GM21529 (cell line): ENCODE measurements around the gene FABP6.
"Not testable (repeated sequence)": the region's sequence is repeated elsewhere in the genome, so short reads cannot be mapped to it uniquely, and the experiment has no call there.

ENCODE experiments used
- ATAC-seq: cut with Tn5 transposase; IDR thresholded peaks from one replicate; pipeline ENCODE4 v1.9.1; 2021; ENCODE audit not compliant: unreplicated experiment

FABP6 gene

GRCh38 chr5:160229190-160229742 lies at the start of gene FABP6:
Gene FABP6, plus strand, starts transcription at chr5:160229506. Its CDS starts 52 bp downstream, at chr5:160229558.
- ATAC-seq: no peak

GRCh38 chr5:160180931-160181330 lies 48.4 kb upstream of the FABP6 start:
- no peak for ATAC-seq

GRCh38 chr5:160181965-160182622 lies 47.2 kb upstream of the FABP6 start:
- no peak for ATAC-seq

GRCh38 chr5:160183075-160183474 lies 46.2 kb upstream of the FABP6 start:
- no peak for ATAC-seq

GRCh38 chr5:160185626-160186360 lies 43.5 kb upstream of the FABP6 start:
- ATAC-seq: no peak

- no peak for ATAC-seq
These were observed 42.8 kb upstream of the FABP6 start for GRCh38 chr5:160186480-160186879.

GRCh38 chr5:160187091-160187490 lies 42.2 kb upstream of the FABP6 start:
- ATAC-seq: no peak

- no peak for ATAC-seq
These were observed 40.9 kb upstream of the FABP6 start for GRCh38 chr5:160188141-160189015.

- no peak for ATAC-seq
These were observed 36.9 kb upstream of the FABP6 start for GRCh38 chr5:160192424-160192823.

GRCh38 chr5:160193076-160193475 lies 36.2 kb upstream of the FABP6 start:
- ATAC-seq: not testable (repeated sequence)

GRCh38 chr5:160193790-160194189 lies 35.5 kb upstream of the FABP6 start:
- not testable (repeated sequence) for ATAC-seq

GRCh38 chr5:160197341-160198144 lies 31.8 kb upstream of the FABP6 start:
- no peak for ATAC-seq

GRCh38 chr5:160198146-160198545 lies 31.2 kb upstream of the FABP6 start:
- ATAC-seq: no peak

- no peak for ATAC-seq
These were observed 30.4 kb upstream of the FABP6 start for GRCh38 chr5:160198841-160199409.

GRCh38 chr5:160199410-160199911 lies 29.8 kb upstream of the FABP6 start:
- peak; percentile 97 for ATAC-seq

GRCh38 chr5:160207061-160207460 lies 22.2 kb upstream of the FABP6 start:
- no peak for ATAC-seq

- ATAC-seq: no peak
These were observed 19.4 kb upstream of the FABP6 start for GRCh38 chr5:160209917-160210316.

- ATAC-seq: no peak
These were observed 18.7 kb upstream of the FABP6 start for GRCh38 chr5:160210606-160211005.

GRCh38 chr5:160211352-160211751 lies 18.0 kb upstream of the FABP6 start:
- no peak for ATAC-seq

- ATAC-seq: no peak
These were observed 15.8 kb upstream of the FABP6 start for GRCh38 chr5:160213537-160213936.
